Activated naive CD8-positive, alpha-beta T cell (primary cell): ENCODE measurements around the gene SEC14L6.
"Not testable (repeated sequence)": the region's sequence is repeated elsewhere in the genome, so short reads cannot be mapped to it uniquely, and the experiment has no call there.

ENCODE experiments used
- H3K27ac Mint-ChIP-seq: one replicate; pipeline ENCODE4 v1.8.0; 2021; ENCODE audit warnings: mixed read lengths
- H3K27me3 Mint-ChIP-seq: one replicate; pipeline ENCODE4 v1.8.0; 2021; ENCODE audit warnings: mixed read lengths
- H3K36me3 Mint-ChIP-seq: one replicate; pipeline ENCODE4 v1.8.0; 2021; ENCODE audit warnings: mixed read lengths
- H3K4me1 Mint-ChIP-seq: one replicate; pipeline ENCODE4 v1.8.0; 2021; ENCODE audit warnings: low read depth, mixed read lengths
- H3K4me3 Mint-ChIP-seq: one replicate; pipeline ENCODE4 v1.8.0; 2021; ENCODE audit warnings: mild to moderate bottlenecking, mixed read lengths
- H3K9me3 Mint-ChIP-seq: one replicate; pipeline ENCODE4 v1.8.0; 2021; ENCODE audit warnings: low read depth, mixed read lengths

Gene SEC14L6

GRCh38 chr22:30557243-30557642, 10.7 kb upstream of the SEC14L6 start:
- no peak overlapping the region for H3K4me3 Mint-ChIP-seq
- H3K27ac Mint-ChIP-seq, result no peak overlapping the region
- no peaks in the 10 kb centered on the region for H3K4me1 Mint-ChIP-seq
- no peaks in the 10 kb centered on the region for H3K36me3 Mint-ChIP-seq
- no peaks in the 10 kb centered on the region for H3K27me3 Mint-ChIP-seq
- no peaks in the 10 kb centered on the region for H3K9me3 Mint-ChIP-seq

GRCh38 chr22:30556388-30556787, 9.8 kb upstream of the SEC14L6 start:
- Mint-ChIP-seq H3K27ac (no peak overlapping the region), H3K4me3 (no peak overlapping the region), H3K4me1 (no peaks in the 10 kb centered on the region), H3K9me3 (no peaks in the 10 kb centered on the region), H3K27me3 (no peaks in the 10 kb centered on the region), H3K36me3 (no peaks in the 10 kb centered on the region)

GRCh38 chr22:30555282-30556210, 9.0 kb upstream of the SEC14L6 start:
- H3K9me3 Mint-ChIP-seq, result no peaks in the 10 kb centered on the region
- H3K4me3 Mint-ChIP-seq, result no peak overlapping the region
- H3K27ac Mint-ChIP-seq, result no peak overlapping the region
- H3K27me3 Mint-ChIP-seq, result no peaks in the 10 kb centered on the region
- no peaks in the 10 kb centered on the region for H3K4me1 Mint-ChIP-seq
- no peaks in the 10 kb centered on the region for H3K36me3 Mint-ChIP-seq

- H3K4me1 Mint-ChIP-seq, result no peaks in the 10 kb centered on the region
- no peaks in the 10 kb centered on the region for H3K27me3 Mint-ChIP-seq
- no peak overlapping the region for H3K27ac Mint-ChIP-seq
- H3K4me3 Mint-ChIP-seq, result no peak overlapping the region
- H3K36me3 Mint-ChIP-seq, result no peaks in the 10 kb centered on the region
- H3K9me3 Mint-ChIP-seq, result no peaks in the 10 kb centered on the region
Measured at GRCh38 chr22:30553971-30554370, 7.4 kb upstream of the SEC14L6 start.

GRCh38 chr22:30552719-30553118, 6.2 kb upstream of the SEC14L6 start:
- Mint-ChIP-seq H3K27me3 (no peaks in the 10 kb centered on the region), H3K4me3 (no peak overlapping the region), H3K27ac (no peak overlapping the region), H3K36me3 (no peaks in the 10 kb centered on the region), H3K9me3 (no peaks in the 10 kb centered on the region), H3K4me1 (no peaks in the 10 kb centered on the region)

- not testable (repeated sequence) for H3K27me3 Mint-ChIP-seq, H3K4me1 Mint-ChIP-seq, H3K9me3 Mint-ChIP-seq, H3K27ac Mint-ChIP-seq, H3K4me3 Mint-ChIP-seq, H3K36me3 Mint-ChIP-seq
Measured at GRCh38 chr22:30551813-30552212, 5.3 kb upstream of the SEC14L6 start.

- no peaks in the 10 kb centered on the region for H3K9me3 Mint-ChIP-seq
- no peak overlapping the region for H3K27ac Mint-ChIP-seq
- peaks cover 13% of the 10 kb centered on the region for H3K27me3 Mint-ChIP-seq
- peaks cover 4% of the 10 kb centered on the region for H3K4me1 Mint-ChIP-seq
- no peak overlapping the region for H3K4me3 Mint-ChIP-seq
- H3K36me3 Mint-ChIP-seq, result no peaks in the 10 kb centered on the region
Measured at GRCh38 chr22:30547188-30547587, 647 bp upstream of the SEC14L6 start.

- H3K27ac Mint-ChIP-seq, result no peak overlapping the region
- H3K4me3 Mint-ChIP-seq, result peak overlapping the region; percentile 47
- H3K4me1 Mint-ChIP-seq, result peaks cover 5% of the 10 kb centered on the region
- peaks cover 2% of the 10 kb centered on the region for H3K36me3 Mint-ChIP-seq
- peaks cover 18% of the 10 kb centered on the region for H3K27me3 Mint-ChIP-seq
- H3K9me3 Mint-ChIP-seq, result no peaks in the 10 kb centered on the region
Measured at GRCh38 chr22:30542811-30543188, 3.7 kb downstream of the SEC14L6 start.

- H3K27me3 Mint-ChIP-seq, result peaks cover 18% of the 10 kb centered on the region
- H3K4me3 Mint-ChIP-seq, result peak overlapping the region; percentile 47
- H3K27ac Mint-ChIP-seq, result no peak overlapping the region
Measured at GRCh38 chr22:30541961-30542810, 4.4 kb downstream of the SEC14L6 start.

GRCh38 chr22:30541511-30541910, 5.0 kb downstream of the SEC14L6 start:
- H3K27ac Mint-ChIP-seq, H3K4me1 Mint-ChIP-seq, H3K36me3 Mint-ChIP-seq, H3K4me3 Mint-ChIP-seq, H3K9me3 Mint-ChIP-seq: not testable (repeated sequence)
- peaks cover 18% of the 10 kb centered on the region for H3K27me3 Mint-ChIP-seq

More at GRCh38 chr22:30541961-30542810, 4.4 kb downstream of the SEC14L6 start:
- Mint-ChIP-seq H3K36me3 (peaks cover 2% of the 10 kb centered on the region), H3K9me3 (no peaks in the 10 kb centered on the region), H3K4me1 (peaks cover 5% of the 10 kb centered on the region)

GRCh38 chr22:30539368-30539767, 7.2 kb downstream of the SEC14L6 start:
- peaks cover 2% of the 10 kb centered on the region for H3K36me3 Mint-ChIP-seq
- H3K4me3 Mint-ChIP-seq, result no peak overlapping the region
- peaks cover 18% of the 10 kb centered on the region for H3K27me3 Mint-ChIP-seq
- peaks cover 5% of the 10 kb centered on the region for H3K4me1 Mint-ChIP-seq
- H3K27ac Mint-ChIP-seq, result no peak overlapping the region
- no peaks in the 10 kb centered on the region for H3K9me3 Mint-ChIP-seq

- peaks cover 12% of the 10 kb centered on the region for H3K27me3 Mint-ChIP-seq
- no peaks in the 10 kb centered on the region for H3K9me3 Mint-ChIP-seq
- H3K4me3 Mint-ChIP-seq, result no peak overlapping the region
- peaks cover 5% of the 10 kb centered on the region for H3K4me1 Mint-ChIP-seq
- H3K27ac Mint-ChIP-seq, result no peak overlapping the region
- H3K36me3 Mint-ChIP-seq, result peaks cover 2% of the 10 kb centered on the region
Measured at GRCh38 chr22:30538280-30538679, 8.3 kb downstream of the SEC14L6 start.

- peaks cover 5% of the 10 kb centered on the region for H3K27me3 Mint-ChIP-seq
- H3K9me3 Mint-ChIP-seq, result no peaks in the 10 kb centered on the region
- H3K27ac Mint-ChIP-seq, result no peak overlapping the region
- no peak overlapping the region for H3K4me3 Mint-ChIP-seq
- H3K4me1 Mint-ChIP-seq, result peaks cover 1% of the 10 kb centered on the region
- peaks cover 2% of the 10 kb centered on the region for H3K36me3 Mint-ChIP-seq
Measured at GRCh38 chr22:30537083-30537731, 9.3 kb downstream of the SEC14L6 start.

GRCh38 chr22:30535182-30535581, 11.4 kb downstream of the SEC14L6 start:
- H3K4me1 Mint-ChIP-seq, result no peaks in the 10 kb centered on the region
- H3K9me3 Mint-ChIP-seq, result no peaks in the 10 kb centered on the region
- peaks cover 2% of the 10 kb centered on the region for H3K36me3 Mint-ChIP-seq
- no peak overlapping the region for H3K27ac Mint-ChIP-seq
- H3K27me3 Mint-ChIP-seq, result peaks cover 1% of the 10 kb centered on the region
- H3K4me3 Mint-ChIP-seq, result no peak overlapping the region
